Sigmoid colon (tissue), 7 donors: Measurements from ENCODE around the gene PAX1. TPM values are rescaled to one million over a fixed set of nuclear protein-coding genes. Genes with fewer than 3 reads are reported as not detected.

Source experiments
- DNase-seq: peaks from one replicate; pipeline ENCODE4 v3.0.0-alpha.2; 2019
- H3K27ac ChIP-seq, 4 donors: fragments of 200-600 bp; sonication (generic); one replicate each; pipeline ENCODE4 v1.5.1; 2016 to 2019; ENCODE audit warnings: mild to moderate bottlenecking in 1 of 4
- H3K27me3 ChIP-seq, 3 donors: fragments of 200-600 bp; sonication (generic); one replicate each; pipeline ENCODE4 v1.5.1; 2019; ENCODE audit warnings: mild to moderate bottlenecking in 1 of 3
- H3K36me3 ChIP-seq, 4 donors: fragments of 200-600 bp; sonication (generic); one replicate each; pipeline ENCODE4 v1.5.1; 2016 to 2019
- H3K4me1 ChIP-seq, 4 donors: fragments of 200-600 bp; sonication (generic); one replicate each; pipeline ENCODE4 v1.5.1; 2017 to 2019
- H3K4me3 ChIP-seq, 4 donors: fragments of 200-600 bp; sonication (generic); one replicate each; pipeline ENCODE4 v1.5.1; 2017 to 2019; ENCODE audit warnings: mild to moderate bottlenecking in 2 of 4, moderate library complexity in 1 of 4
- H3K9me3 ChIP-seq, 4 donors: fragments of 200-600 bp in 3 of 4; sonication (generic) in 3 of 4; one replicate each; pipeline versions ENCODE4 v1.5.1 to v1.6.1; 2013 to 2019
- EP300 ChIP-seq, 4 donors: sonication (generic); formaldehyde crosslinking; IDR thresholded peaks; one replicate each; pipeline ENCODE4 v1.6.1; 2017; ENCODE audit warnings: antibody characterized with exemption in 4 of 4
- POLR2A ChIP-seq, 2 donors: fragments of 450-650 bp; IDR thresholded peaks; one replicate each; pipeline ENCODE4 v1.6.1; 2016; ENCODE audit warnings: antibody characterized with exemption in 2 of 2, mild to moderate bottlenecking in 2 of 2, moderate library complexity in 2 of 2
- POLR2AphosphoS5 ChIP-seq, 4 donors: sonication (generic); formaldehyde crosslinking; IDR thresholded peaks; one replicate each; pipeline ENCODE4 v1.6.1; 2017; ENCODE audit warnings: antibody characterized with exemption in 4 of 4
- WGBS, 2 donors: extraction: QIAGEN DNeasy Blood & Tissue Kit; methylation state at CpG; one replicate each; pipeline ENCODE4 v1.1.7; 2013; 5-methylcytosine and 5-hydroxymethylcytosine counted together
- intact Hi-C: fragments of 100-400 bp; cut with DNase I; formaldehyde crosslinking; loops from one replicate; pipeline ENCODE4 v1.15.1; 2023
- polyA plus RNA-seq, 3 donors: library from polyadenylated mRNA; stranded (reverse); fragments of 200-250 nt; gene quantifications; one replicate each; pipeline ENCODE4 v1.2.3, GENCODE V29; 2013
- total RNA-seq, 4 donors: library from RNA; depleted of rRNA; stranded (reverse); fragments of >200 nt; gene quantifications; one replicate each; pipeline ENCODE4 v1.1.0, GENCODE V29; 2016
- TF ChIP-seq, protein P1 (sequence below), 4 experiments: fragments of 450-650 bp in 3 of 4; fragments of 200-600 bp in 1 of 4; IDR thresholded peaks; one replicate each; pipeline ENCODE4 v1.5.1; 2016 to 2019; ENCODE audit warnings: antibody characterized with exemption in 4 of 4, mild to moderate bottlenecking in 3 of 4, moderate library complexity in 2 of 4
- donor health status: healthy with polysubstance abuse.
- donor health status: Bipolar disorder and iron deficiency.
- donor health status: healthy.

The PAX1 gene
- total and polyA plus RNA-seq, 7 donors = under 0.01 TPM; not detected in 6

DNA sequence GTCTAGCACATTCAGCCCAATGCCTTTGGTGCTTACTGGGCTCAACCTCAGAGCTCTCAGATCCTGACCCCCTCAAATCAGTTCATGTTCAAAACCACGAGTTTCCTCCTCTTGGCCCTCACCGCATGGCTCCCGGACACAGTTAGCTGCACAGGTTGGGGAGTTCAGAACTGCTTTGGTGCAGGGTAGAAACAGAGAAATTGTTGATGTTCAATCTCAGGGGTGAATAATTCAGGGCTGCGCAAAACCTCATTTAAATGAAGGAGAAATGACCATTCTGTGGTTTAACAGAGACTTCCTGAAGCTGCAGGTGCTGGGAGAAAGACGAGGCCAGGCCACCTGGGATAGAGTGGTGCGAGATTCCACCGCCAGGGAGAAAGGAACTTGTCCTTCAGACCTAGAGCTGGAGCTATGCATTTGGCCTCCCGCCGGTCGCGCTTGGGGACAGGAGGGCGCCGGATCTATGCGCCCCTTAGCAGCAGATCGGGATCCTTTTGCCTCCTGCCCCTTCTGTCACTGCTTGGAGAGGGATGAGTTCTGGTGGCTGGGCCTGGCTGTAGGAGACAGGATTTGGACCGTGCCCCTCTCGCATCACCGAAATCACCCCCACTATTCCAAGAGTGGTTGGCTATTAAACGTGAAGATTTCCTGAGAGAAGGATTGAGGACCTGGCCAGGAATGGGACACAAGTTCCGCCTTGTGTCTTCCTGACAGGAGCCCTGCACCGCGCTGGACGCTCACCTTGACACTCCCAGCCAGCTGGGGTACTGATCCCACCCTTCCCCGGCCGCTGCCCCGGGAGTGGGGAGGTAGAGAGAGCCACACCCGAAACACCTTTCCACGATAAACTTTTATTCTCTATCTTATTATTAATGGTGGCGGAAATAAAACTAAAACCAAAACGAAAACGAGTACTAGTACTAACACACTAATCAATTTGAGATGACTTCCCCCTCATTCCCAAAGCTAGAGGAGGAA is 767 bp upstream of the PAX1 start:
- Histone ChIP-seq H3K9me3 (no peaks in the 10 kb centered on the region), H3K27me3 (peaks cover 65 to 100% (median 92%) of the 10 kb centered on the region in 3 donors), H3K4me3 (no peak overlapping the region), H3K36me3 (no peaks in the 10 kb centered on the region), H3K27ac (no peak overlapping the region), H3K4me1 (peaks cover 0 to 38% (median 29%) of the 10 kb centered on the region in 4 donors)
- DNase-seq = no peak
- intact Hi-C loops = loop anchor here (5.0 kb wide), 2 partner anchors 403 to 608 kb away; no protein-coding TSS in a partner anchor
- 7 to 13% methylated on average over 31 of the region's 31 CpGs for WGBS, 2 donors
- no peak for TF ChIP-seq EP300 (IDR thresholded peaks at IDR 0.05)
- TF ChIP-seq POLR2A (IDR thresholded peaks at IDR 0.05) = no peak
- no peak for TF ChIP-seq POLR2AphosphoS5 (IDR thresholded peaks at IDR 0.05)
- TF ChIP-seq, protein P1, sequence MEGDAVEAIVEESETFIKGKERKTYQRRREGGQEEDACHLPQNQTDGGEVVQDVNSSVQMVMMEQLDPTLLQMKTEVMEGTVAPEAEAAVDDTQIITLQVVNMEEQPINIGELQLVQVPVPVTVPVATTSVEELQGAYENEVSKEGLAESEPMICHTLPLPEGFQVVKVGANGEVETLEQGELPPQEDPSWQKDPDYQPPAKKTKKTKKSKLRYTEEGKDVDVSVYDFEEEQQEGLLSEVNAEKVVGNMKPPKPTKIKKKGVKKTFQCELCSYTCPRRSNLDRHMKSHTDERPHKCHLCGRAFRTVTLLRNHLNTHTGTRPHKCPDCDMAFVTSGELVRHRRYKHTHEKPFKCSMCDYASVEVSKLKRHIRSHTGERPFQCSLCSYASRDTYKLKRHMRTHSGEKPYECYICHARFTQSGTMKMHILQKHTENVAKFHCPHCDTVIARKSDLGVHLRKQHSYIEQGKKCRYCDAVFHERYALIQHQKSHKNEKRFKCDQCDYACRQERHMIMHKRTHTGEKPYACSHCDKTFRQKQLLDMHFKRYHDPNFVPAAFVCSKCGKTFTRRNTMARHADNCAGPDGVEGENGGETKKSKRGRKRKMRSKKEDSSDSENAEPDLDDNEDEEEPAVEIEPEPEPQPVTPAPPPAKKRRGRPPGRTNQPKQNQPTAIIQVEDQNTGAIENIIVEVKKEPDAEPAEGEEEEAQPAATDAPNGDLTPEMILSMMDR (IDR thresholded peaks at IDR 0.05) = no peak

DNA sequence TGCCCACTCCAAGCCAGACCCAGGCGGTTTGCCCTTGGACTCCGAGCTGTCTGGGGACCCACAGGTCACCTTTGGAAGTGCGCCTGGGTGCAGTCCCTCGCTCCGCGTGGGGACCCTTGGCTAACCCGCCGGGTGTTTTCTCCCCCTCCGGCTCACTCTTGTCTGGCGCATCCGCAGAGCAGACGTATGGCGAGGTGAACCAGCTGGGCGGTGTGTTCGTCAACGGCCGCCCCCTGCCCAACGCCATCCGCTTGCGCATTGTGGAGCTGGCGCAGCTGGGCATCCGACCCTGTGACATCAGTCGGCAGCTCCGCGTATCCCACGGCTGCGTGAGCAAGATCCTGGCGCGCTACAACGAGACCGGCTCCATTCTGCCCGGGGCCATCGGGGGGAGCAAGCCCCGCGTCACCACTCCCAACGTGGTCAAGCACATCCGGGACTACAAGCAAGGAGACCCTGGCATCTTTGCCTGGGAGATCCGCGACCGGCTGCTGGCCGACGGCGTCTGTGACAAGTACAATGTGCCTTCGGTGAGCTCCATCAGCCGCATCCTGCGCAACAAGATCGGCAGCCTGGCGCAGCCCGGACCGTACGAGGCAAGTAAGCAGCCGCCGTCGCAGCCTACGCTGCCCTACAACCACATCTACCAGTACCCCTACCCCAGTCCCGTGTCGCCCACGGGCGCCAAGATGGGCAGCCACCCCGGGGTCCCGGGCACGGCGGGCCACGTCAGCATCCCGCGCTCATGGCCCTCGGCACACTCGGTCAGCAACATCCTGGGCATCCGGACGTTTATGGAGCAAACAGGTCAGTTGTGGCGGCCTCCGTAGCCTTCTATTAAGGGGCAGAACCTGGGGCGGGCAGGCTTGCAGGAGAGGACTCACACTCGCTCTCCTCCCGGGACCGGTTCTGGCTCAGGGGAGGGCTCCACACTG is 1.1 kb downstream of the PAX1 start:
- DNase-seq = no peak
- no peak overlapping the region for H3K27ac ChIP-seq
- H3K4me1 ChIP-seq = peaks cover 0 to 38% (median 29%) of the 10 kb centered on the region in 4 donors
- intact Hi-C loops = no loop called here
- peaks cover 63 to 100% (median 97%) of the 10 kb centered on the region in 3 donors for H3K27me3 ChIP-seq
- no peak for TF ChIP-seq POLR2AphosphoS5 (IDR thresholded peaks at IDR 0.05)
- TF ChIP-seq EP300 (IDR thresholded peaks at IDR 0.05) = no peak
- no peak for TF ChIP-seq POLR2A (IDR thresholded peaks at IDR 0.05)
- TF ChIP-seq, protein P1 (IDR thresholded peaks at IDR 0.05) = no peak
- WGBS, 2 donors = 5 to 15% methylated on average over 76 of the region's 76 CpGs
- no peaks in the 10 kb centered on the region for H3K9me3 ChIP-seq
- H3K36me3 ChIP-seq = no peaks in the 10 kb centered on the region
- H3K4me3 ChIP-seq = no peak overlapping the region

DNA sequence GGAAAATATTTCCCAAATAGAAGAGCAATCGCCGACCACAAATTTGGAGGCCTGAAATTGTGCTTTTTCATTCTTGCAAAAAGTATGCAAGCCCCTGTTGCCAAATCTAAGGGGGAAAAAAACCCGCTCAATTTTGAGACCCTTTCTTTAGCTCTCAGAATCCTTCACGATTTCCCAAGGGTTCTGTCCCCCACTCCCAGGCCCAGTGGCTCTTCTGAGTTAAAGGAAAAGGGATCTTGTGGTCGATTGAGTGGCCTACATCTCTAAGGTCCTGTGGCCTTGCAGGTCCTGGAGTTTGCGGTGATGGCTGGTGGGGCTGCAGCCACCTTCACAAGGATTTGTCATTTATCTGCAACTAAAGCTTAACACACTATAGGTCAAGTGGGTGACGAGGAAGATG is 1.8 kb downstream of the PAX1 start:
- H3K4me3 ChIP-seq = no peak overlapping the region
- H3K4me1 ChIP-seq = peaks cover 0 to 38% (median 27%) of the 10 kb centered on the region in 4 donors
- no peaks in the 10 kb centered on the region for H3K36me3 ChIP-seq
- WGBS, 2 donors = 15 to 21% methylated on average over 7 of the region's 7 CpGs
- intact Hi-C loops = no loop called here
- TF ChIP-seq POLR2A (IDR thresholded peaks at IDR 0.05) = no peak
- TF ChIP-seq, protein P1 (IDR thresholded peaks at IDR 0.05) = no peak
- no peak for TF ChIP-seq EP300 (IDR thresholded peaks at IDR 0.05)
- TF ChIP-seq POLR2AphosphoS5 (IDR thresholded peaks at IDR 0.05) = no peak
- no peaks in the 10 kb centered on the region for H3K9me3 ChIP-seq
- DNase-seq = no peak
- peaks cover 56 to 100% (median 94%) of the 10 kb centered on the region in 3 donors for H3K27me3 ChIP-seq
- H3K27ac ChIP-seq = no peak overlapping the region

DNA sequence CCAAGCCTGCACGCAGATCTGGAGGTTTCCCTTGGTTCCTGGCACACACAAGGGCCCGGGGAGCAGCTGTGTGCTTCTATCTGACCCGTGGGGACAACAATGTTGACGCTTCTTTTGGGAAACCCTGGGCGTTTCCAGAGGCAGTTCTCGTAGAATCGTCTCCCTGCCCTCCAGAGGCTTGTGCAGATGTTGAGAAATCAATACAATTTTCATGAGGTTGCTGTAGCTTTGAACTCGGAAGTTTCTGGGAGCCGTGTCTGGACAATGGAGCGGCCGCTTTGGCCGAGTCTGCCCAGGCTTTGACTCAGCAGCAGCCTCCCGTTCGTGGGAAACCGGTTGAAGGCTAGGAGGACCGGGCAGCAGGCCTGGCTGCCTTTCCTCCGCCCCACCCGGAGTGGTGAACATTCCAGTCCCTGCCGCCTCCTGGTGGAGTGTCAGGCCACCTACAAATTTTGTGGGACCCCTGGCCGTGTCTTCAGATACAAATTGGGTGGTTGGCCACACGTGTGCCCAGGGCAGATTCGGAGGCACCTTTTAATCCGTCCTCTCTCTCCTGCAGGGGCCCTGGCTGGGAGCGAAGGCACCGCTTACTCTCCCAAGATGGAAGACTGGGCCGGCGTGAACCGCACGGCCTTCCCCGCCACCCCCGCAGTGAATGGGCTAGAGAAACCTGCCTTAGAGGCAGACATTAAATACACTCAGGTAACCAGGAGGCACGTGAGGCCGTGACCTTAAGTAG is 2.7 kb downstream of the PAX1 start:
- H3K27ac ChIP-seq = no peak overlapping the region
- no peak for TF ChIP-seq POLR2AphosphoS5 (IDR thresholded peaks at IDR 0.05)
- TF ChIP-seq, protein P1 (IDR thresholded peaks at IDR 0.05) = no peak
- TF ChIP-seq POLR2A (IDR thresholded peaks at IDR 0.05) = no peak
- no peak for TF ChIP-seq EP300 (IDR thresholded peaks at IDR 0.05)
- no peaks in the 10 kb centered on the region for H3K9me3 ChIP-seq
- intact Hi-C loops = no loop called here
- H3K4me1 ChIP-seq = peaks cover 0 to 29% (median 22%) of the 10 kb centered on the region in 4 donors
- peaks cover 54 to 100% (median 94%) of the 10 kb centered on the region in 3 donors for H3K27me3 ChIP-seq
- H3K4me3 ChIP-seq = no peak overlapping the region
- no peak for DNase-seq
- no peaks in the 10 kb centered on the region for H3K36me3 ChIP-seq
- WGBS, 2 donors = 6 to 14% methylated on average over 33 of the region's 33 CpGs
